Natural killer cell (primary cell): ENCODE results near the gene MOB3C. TPM values are rescaled to one million over a fixed set of nuclear protein-coding genes. Genes with fewer than 3 reads are reported as not detected.

Experiments
- ATAC-seq, 3 donors: fragments of 150-1000 bp in 2 of 3; fragments of 200-7000 bp in 1 of 3; cut with Tn5 transposase; 1 replicate in 1 of 3; 2 replicates in 2 of 3; pipeline ENCODE4 v1.10.0; 2021; ENCODE audit warnings: mild to moderate bottlenecking in 2 of 3, moderate library complexity in 2 of 3
- DNase-seq, 2 donors: peaks; one replicate each; pipeline versions ENCODE4 v3.0.0 to v3.0.0-alpha.2; 2013 to 2021; ENCODE audit warnings: mixed read lengths in 1 of 2
- H3K27ac ChIP-seq: one replicate; pipeline ENCODE4 v1.5.1; 2013; ENCODE audit warnings: mild to moderate bottlenecking, low read length
- H3K27me3 ChIP-seq: one replicate; pipeline ENCODE4 v1.6.1; 2013; ENCODE audit warnings: low read length; ENCODE audit not compliant: control insufficient read depth, insufficient read depth
- H3K36me3 ChIP-seq: one replicate; pipeline ENCODE4 v1.6.1; 2013; ENCODE audit warnings: low read length; ENCODE audit not compliant: control insufficient read depth, insufficient read depth
- H3K4me1 ChIP-seq: one replicate; pipeline ENCODE4 v1.6.1; 2013; ENCODE audit warnings: low read length; ENCODE audit not compliant: control insufficient read depth, insufficient read depth
- H3K4me3 ChIP-seq: one replicate; pipeline ENCODE4 v1.5.1; 2013; ENCODE audit warnings: low read length
- H3K9me3 ChIP-seq: one replicate; pipeline ENCODE4 v1.6.1; 2013; ENCODE audit warnings: low read length; ENCODE audit not compliant: control insufficient read depth, insufficient read depth
- H3K27ac Mint-ChIP-seq, 2 donors: one replicate each; pipeline ENCODE4 v1.8.0; 2022; ENCODE audit warnings: mild to moderate bottlenecking in 2 of 2, mixed read lengths in 2 of 2, moderate library complexity in 1 of 2
- H3K27me3 Mint-ChIP-seq, 2 donors: one replicate each; pipeline ENCODE4 v1.8.0; 2022; ENCODE audit warnings: low read depth in 2 of 2, mixed read lengths in 2 of 2
- H3K36me3 Mint-ChIP-seq: one replicate; pipeline ENCODE4 v1.8.0; 2022; ENCODE audit warnings: mixed read lengths
- H3K4me1 Mint-ChIP-seq, 2 donors: one replicate each; pipeline ENCODE4 v1.8.0; 2022; ENCODE audit warnings: mixed read lengths in 2 of 2
- H3K4me3 Mint-ChIP-seq: one replicate; pipeline ENCODE4 v1.8.0; 2022; ENCODE audit warnings: mild to moderate bottlenecking, moderate library complexity, mixed read lengths
- H3K9me3 Mint-ChIP-seq, 2 donors: one replicate each; pipeline ENCODE4 v1.8.0; 2022; ENCODE audit warnings: mixed read lengths in 2 of 2
- WGBS: methylation state at CpG from one replicate; pipeline ENCODE4 v1.1.7; 2013; ENCODE audit warnings: missing lambda C conversion rate; ENCODE audit not compliant: insufficient coverage; 5-methylcytosine and 5-hydroxymethylcytosine counted together
- intact Hi-C: fragments of 100-400 bp; cut with micrococcal nuclease; formaldehyde crosslinking; loops from one replicate; pipeline ENCODE4 v1.14.2; 2022
- total RNA-seq, 4 donors: library from RNA; stranded (reverse); fragments of 120-200 nt in 1 of 4; gene quantifications; one replicate each; pipeline versions ENCODE4 v1.2.3 to v1.2.4, GENCODE V29; 2013 to 2022
- TF ChIP-seq, protein P1 (sequence below): fragments of 200-600 bp; IDR thresholded peaks from one replicate; pipeline ENCODE4 v1.8.0; 2022; ENCODE audit warnings: antibody characterized with exemption

The MOB3C gene
- total RNA-seq, 3 donors from 2014 or later (not counting 1 experiment from before 2014, with no cell fraction given) = 16.7 to 25.1 (median 19.2) TPM

DNA sequence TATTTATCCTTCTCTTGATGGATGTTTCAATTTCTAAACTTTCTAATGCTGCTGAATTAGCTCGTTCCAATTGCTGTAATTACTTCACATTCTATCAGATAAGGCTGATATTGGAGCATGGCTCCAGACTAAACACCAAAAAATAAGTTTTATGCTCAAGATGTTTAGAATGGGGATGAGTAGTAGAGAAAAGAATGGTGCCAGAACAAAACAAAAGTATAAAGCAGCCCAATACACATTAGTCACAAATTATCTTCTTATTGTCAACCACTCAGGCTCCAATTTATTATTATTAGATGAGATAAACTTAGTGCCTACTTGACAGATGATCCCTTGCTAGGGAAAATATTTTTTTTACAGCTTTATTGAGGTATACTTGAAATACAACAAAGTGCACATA, 29.7 kb upstream of the MOB3C start:
- DNase-seq (no peak), ATAC-seq (no peak)
- H3K4me3 ChIP-seq = no peak overlapping the region
- H3K36me3 ChIP-seq = peaks cover 20% of the 10 kb centered on the region
- Mint-ChIP-seq H3K9me3 (peaks cover 0 to 2% of the 10 kb centered on the region in 2 donors), H3K27me3 (no peaks in the 10 kb centered on the region), H3K36me3 (peaks cover 22% of the 10 kb centered on the region), H3K27ac (no peak overlapping the region), H3K4me3 (no peak overlapping the region), H3K4me1 (no peaks in the 10 kb centered on the region)
- H3K27me3 ChIP-seq = no peaks in the 10 kb centered on the region
- H3K27ac ChIP-seq = no peak overlapping the region
- intact Hi-C loops = no loop called here
- 100% methylated on average over 1 of the region's 1 CpG for WGBS
- TF ChIP-seq, protein P1, sequence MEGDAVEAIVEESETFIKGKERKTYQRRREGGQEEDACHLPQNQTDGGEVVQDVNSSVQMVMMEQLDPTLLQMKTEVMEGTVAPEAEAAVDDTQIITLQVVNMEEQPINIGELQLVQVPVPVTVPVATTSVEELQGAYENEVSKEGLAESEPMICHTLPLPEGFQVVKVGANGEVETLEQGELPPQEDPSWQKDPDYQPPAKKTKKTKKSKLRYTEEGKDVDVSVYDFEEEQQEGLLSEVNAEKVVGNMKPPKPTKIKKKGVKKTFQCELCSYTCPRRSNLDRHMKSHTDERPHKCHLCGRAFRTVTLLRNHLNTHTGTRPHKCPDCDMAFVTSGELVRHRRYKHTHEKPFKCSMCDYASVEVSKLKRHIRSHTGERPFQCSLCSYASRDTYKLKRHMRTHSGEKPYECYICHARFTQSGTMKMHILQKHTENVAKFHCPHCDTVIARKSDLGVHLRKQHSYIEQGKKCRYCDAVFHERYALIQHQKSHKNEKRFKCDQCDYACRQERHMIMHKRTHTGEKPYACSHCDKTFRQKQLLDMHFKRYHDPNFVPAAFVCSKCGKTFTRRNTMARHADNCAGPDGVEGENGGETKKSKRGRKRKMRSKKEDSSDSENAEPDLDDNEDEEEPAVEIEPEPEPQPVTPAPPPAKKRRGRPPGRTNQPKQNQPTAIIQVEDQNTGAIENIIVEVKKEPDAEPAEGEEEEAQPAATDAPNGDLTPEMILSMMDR = no peak
- H3K4me1 ChIP-seq = no peaks in the 10 kb centered on the region
- no peaks in the 10 kb centered on the region for H3K9me3 ChIP-seq

DNA sequence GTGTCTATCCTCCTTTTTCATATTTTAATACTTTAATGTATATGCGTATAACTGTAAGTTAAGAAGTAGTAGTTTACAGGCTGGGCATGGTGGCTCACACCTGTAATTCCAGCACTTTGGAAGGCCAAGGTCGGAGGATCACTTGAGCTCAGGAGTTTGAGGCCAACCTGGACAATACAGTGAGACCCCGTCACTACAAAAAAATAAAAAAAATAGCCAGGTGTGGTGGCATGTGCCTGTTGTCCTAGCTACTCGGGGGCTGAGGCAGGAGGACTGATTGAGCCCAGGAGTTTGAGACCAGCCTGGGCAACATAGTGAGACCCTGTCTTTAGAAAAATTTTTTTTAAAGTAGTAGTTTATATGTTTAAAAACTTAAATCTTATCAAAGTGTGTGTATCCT, 29.2 kb upstream of the MOB3C start:
- Histone ChIP-seq H3K36me3 (peaks cover 20% of the 10 kb centered on the region), H3K4me1 (no peaks in the 10 kb centered on the region), H3K27ac (no peak overlapping the region), H3K4me3 (no peak overlapping the region), H3K9me3 (no peaks in the 10 kb centered on the region), H3K27me3 (no peaks in the 10 kb centered on the region)
- ATAC-seq = no peak
- H3K27me3 Mint-ChIP-seq = no peaks in the 10 kb centered on the region
- no peak for DNase-seq
- H3K4me3 Mint-ChIP-seq = no peak overlapping the region
- TF ChIP-seq, protein P1 = no peak
- H3K36me3 Mint-ChIP-seq = peaks cover 19% of the 10 kb centered on the region
- intact Hi-C loops = no loop called here
- whole genome bisulfite sequencing = 96% methylated on average over 4 of the region's 4 CpGs
- H3K9me3 Mint-ChIP-seq = peaks cover 0 to 2% of the 10 kb centered on the region in 2 donors
- no peaks in the 10 kb centered on the region for H3K4me1 Mint-ChIP-seq
- H3K27ac Mint-ChIP-seq = no peak overlapping the region

DNA sequence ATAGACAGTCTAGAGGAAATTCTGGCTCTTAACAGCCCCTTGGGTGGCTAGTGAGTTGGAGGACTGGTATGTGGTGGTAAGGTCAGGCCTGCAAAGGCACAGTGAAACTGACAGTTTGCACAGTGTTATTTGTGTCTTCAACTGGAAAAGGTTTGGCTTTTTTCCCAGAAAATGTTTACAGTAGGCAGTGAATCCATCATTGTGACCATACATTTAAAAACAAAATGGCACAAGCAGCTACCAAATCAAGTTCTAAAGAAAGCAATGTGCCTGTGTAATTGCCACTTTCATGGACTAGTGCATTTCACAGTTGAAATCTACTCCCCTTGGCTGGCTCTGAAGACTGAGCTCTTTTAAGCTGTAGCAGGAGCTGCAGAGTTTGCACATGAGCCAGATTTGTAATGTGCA, 26.8 kb upstream of the MOB3C start:
- peaks cover 9% of the 10 kb centered on the region for H3K36me3 Mint-ChIP-seq
- H3K4me3 ChIP-seq = no peak overlapping the region
- no peaks in the 10 kb centered on the region for H3K27me3 ChIP-seq
- ATAC-seq = no peak
- H3K27me3 Mint-ChIP-seq = no peaks in the 10 kb centered on the region
- H3K9me3 ChIP-seq = no peaks in the 10 kb centered on the region
- no peaks in the 10 kb centered on the region for H3K9me3 Mint-ChIP-seq
- no peak overlapping the region for H3K27ac ChIP-seq
- H3K36me3 ChIP-seq = peaks cover 19% of the 10 kb centered on the region
- no peak overlapping the region for H3K4me3 Mint-ChIP-seq
- H3K27ac Mint-ChIP-seq = no peak overlapping the region
- no peaks in the 10 kb centered on the region for H3K4me1 Mint-ChIP-seq
- intact Hi-C loops = no loop called here
- TF ChIP-seq, protein P1 = no peak
- no peak for DNase-seq
- H3K4me1 ChIP-seq = no peaks in the 10 kb centered on the region

DNA sequence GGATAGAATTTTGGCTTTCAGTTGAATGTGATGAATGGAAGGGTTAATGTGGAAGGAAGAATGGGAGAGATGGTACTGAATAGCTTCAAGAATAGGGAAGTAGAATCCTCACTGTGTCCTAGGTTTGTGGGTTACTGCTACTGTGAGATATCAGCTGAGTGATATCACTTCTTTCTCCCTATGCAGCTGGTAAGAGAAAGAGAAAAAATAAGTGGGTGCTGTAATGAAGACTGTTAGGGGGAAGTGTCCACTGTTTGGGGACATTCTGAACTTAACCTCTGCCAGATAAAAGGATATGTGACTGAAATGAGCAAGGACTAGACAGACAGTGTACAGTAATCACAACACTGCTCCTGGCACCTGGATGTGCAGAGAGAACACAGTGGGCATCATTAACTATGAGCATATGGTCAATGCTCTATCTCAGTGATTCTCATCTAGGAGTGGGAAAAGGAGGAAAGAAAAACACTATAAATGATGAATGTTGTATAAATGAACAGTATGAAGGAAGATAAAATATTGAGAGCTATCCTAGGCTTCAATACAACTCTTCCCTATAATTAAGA, 25.6 kb upstream of the MOB3C start:
- Histone ChIP-seq H3K9me3 (no peaks in the 10 kb centered on the region), H3K4me1 (no peaks in the 10 kb centered on the region), H3K27me3 (no peaks in the 10 kb centered on the region), H3K4me3 (no peak overlapping the region), H3K27ac (no peak overlapping the region), H3K36me3 (peaks cover 15% of the 10 kb centered on the region)
- DNase-seq (no peak), ATAC-seq (no peak)
- Mint-ChIP-seq H3K27me3 (no peaks in the 10 kb centered on the region), H3K4me1 (no peaks in the 10 kb centered on the region), H3K4me3 (no peak overlapping the region), H3K27ac (no peak overlapping the region), H3K36me3 (peaks cover 6% of the 10 kb centered on the region), H3K9me3 (no peaks in the 10 kb centered on the region)
- TF ChIP-seq, protein P1 = no peak
- intact Hi-C loops = no loop called here
